AG09319 (cell line): Measurements from ENCODE around the gene LTB4R2.
A peak's percentile ranks its signal among the peaks of the same experiment; 100 is the strongest.

Source experiments
- DNase-seq: peaks from one replicate; pipeline ENCODE4 v3.0.0-alpha.2; 2010; ENCODE audit warnings: low read depth; ENCODE audit errors: extremely low read depth
- CTCF ChIP-seq: IDR thresholded peaks from 2 replicates; pipeline ENCODE4 v1.5.1; 2011; ENCODE audit warnings: low read depth, mild to moderate bottlenecking, inconsistent platforms, low read length, moderate library complexity

The LTB4R2 gene

GRCh38 chr14:24278424-24278823 lies 31.5 kb upstream of the LTB4R2 start:
- DNase-seq: no peak

DNA sequence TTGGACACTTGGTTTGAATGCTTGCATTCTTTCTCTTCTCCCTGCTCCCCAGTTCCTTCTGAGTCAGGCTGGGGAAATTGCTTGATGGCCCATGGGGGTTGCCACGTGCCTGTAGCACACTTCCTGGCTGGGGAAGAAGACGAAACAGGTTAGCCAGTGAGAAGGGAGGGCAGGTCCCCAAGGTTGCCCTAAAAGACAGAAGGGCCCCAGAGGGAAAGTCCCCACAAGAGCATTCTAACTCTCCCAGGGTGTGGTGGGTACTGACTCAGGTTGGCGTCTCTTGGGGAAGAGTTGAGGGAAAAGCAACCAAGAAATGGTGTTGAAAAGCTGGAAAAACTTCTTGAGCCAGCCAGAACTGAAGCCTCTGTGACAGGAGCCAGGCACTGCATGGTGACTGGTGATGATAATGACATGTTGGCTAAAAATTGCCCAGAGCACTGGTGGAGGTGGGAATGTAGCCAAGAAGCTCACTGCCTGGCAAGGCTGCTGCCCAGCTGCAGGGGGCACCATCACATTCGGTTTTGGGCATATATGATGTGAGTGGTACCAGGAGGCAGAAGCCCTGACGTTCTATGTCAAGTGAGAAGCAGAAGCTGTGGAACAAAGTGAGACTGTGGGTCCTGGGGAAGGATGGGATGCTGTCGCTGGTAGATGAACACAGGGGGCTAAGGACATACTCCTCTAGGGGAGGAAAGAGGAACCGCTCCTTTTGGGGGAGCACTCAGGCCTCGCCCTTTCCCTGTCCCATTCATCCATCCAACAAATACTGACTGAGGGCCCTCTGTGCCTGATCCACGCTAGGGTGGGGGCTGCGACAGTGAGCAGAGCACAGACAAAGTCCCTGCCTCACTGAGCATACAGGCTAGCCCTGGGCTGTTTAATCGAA lies 30.4 kb upstream of the LTB4R2 start:
- no peak for DNase-seq
- peak; percentile 14 for TF ChIP-seq CTCF

More at GRCh38 chr14:24278424-24278823, 31.5 kb upstream of the LTB4R2 start:
- TF ChIP-seq CTCF: no peak

GRCh38 chr14:24280797-24281460 lies 29.0 kb upstream of the LTB4R2 start:
- no peak for DNase-seq
- TF ChIP-seq CTCF: no peak

GRCh38 chr14:24281636-24282035 lies 28.3 kb upstream of the LTB4R2 start:
- no peak for DNase-seq
- no peak for TF ChIP-seq CTCF

DNA sequence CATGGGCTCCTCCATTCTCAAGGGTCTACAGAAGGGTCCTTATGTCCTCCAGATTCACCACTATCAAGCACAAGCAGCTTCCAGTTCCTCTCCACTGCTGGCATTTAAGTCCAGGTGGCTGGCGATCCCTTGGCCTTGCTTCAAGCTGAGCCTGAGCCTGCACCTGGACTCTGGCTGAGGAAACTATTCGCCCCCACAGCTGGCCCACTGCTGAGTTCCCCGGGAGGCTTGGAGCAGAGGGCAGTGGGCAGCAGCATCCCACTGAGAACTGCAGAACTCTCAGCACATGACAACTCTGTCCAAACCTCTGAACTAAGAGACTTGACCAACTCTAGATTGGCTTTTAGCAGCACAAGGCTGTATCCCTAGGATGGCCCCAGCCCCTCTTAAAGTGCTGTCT lies 27.2 kb upstream of the LTB4R2 start:
- no peak for DNase-seq
- no peak for TF ChIP-seq CTCF

GRCh38 chr14:24283796-24284460 lies 26.0 kb upstream of the LTB4R2 start:
- no peak for TF ChIP-seq CTCF
- no peak for DNase-seq
